NCI-H69 (cell line): ENCODE data around the gene MLXIP.

Experiments
- DNase-seq: peaks from one replicate; lab custom pipeline; 2025; lab: John Stamatoyannopoulos, UW

MLXIP gene

DNA sequence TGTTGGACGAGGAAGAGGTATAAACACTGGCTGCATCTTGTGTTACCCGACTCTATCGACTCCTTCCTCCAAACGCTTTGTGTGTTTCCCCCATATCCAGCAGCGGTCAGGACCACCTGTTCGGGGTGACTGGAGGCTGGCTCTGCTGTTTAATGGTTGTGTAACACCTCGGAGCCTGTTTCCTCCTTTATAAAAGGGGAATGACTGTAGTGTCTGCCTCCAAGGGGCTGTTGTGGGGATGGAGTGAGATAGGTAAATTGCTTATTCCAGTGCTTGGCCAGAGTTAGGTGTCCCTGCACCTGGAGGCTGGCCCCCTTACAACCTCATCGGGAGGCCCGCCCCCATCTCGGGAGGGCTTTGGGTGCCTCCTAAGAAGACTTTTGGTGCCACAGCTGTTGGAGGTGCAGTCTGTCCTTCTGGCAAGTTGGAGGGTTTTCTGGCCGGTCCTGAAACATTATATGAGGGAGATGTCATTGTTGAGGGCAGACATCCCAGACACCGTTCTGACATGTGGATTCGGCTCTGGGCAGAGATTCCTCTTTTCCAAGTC lies 1.1 kb downstream of the MLXIP start:
- peak; percentile 56 for DNase-seq

DNA sequence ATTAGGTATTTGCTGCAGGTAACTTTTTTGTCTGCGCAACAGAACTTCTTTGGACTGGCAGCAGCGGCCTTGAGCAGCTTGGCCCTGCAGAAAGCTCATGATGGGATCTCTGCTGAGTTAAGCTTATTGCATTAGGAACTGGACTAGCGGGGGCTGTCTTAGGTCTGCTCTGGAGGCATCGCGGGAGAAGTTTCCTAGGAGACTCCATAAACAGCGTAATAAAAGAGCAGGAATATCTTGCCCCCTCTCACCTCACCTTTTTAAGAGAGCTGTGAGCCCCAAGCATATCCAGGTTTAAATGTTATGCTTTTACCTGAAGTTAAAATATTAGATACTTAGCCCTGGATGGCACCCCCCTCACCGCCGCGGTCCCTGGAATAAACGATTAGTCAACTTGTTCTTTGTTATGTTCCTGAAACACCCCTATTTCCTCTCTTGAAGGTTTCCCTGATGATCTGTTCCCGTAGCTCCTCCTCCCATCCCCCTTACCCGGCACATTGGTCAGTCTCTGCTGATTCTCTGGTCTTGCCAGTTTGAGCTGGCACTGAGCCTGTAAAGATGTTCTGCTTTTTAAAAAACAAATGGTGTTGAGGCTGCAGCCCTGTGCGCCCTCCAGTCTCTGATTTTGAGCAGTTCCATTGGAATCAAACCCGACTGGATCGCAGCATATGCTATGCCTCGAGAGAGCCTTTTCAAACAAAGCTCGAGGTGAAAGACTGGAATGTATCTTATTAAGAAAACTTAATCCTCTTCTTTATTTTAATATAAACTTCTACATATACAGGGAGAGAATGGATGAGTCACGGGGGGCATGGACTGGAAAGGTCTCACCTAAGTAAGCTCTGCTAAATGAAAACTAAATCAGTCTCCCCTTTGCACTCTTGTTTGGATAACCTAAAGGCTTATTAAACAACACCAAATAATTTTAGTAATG lies 1.9 kb downstream of the MLXIP start:
- DNase-seq, result peak; percentile 84

DNA sequence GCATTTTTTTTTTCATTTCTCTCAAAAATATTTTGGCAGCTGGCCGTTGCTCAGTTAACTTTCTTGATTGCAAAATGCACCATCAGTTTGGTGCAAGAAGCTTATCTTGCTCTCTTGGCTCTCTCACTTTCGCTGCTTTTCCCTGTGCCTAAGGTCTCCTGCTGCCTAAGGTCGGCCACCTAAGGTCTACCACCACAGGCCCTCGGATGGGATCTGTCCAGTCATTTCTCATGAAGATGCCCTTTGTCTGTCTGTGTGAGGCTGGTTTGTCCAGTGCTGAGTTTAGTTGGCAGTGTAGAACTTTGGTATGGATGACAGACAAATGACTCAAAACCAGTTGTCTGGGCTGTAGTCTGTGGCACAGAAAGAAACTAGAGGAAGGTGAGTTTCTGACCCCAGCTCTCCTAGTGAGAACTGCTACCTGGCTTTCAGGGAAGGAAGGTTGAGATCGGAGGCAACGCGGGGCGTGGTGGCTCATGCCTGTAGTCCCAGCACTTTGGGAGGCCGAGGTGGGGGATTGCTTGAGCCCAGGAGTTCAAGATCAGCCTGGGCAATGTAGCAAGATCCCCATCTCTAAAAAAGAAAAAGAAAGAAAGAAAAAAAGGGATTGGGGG lies 2.6 kb downstream of the MLXIP start:
- DNase-seq, result no peak

DNA sequence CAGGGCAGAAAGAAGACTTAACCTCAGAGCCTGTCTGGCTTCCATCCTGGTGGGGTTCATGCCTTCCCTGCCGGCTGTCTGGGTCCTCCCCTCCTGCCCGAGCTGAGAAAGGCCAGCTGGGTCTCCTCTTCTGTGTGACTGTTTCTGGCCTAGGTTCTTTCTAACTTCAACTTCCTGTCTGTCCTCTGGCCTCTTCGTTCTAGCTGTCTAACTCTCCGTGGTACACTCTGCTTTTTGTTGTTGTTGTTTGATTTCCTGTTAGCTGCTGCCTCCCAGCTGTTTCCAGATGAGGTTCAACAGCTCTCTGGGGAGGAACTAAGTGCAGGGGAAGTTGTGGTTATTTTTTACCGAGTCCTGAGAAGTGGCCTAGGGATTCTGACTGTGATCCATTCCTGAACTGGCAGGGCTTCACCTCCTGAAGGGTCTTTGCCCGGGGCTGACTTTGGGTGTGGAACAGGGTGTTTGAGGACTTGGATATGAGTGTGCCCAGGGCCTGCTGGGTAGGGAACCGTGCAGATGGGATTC lies 3.2 kb downstream of the MLXIP start:
- DNase-seq, result peak; percentile 44

DNA sequence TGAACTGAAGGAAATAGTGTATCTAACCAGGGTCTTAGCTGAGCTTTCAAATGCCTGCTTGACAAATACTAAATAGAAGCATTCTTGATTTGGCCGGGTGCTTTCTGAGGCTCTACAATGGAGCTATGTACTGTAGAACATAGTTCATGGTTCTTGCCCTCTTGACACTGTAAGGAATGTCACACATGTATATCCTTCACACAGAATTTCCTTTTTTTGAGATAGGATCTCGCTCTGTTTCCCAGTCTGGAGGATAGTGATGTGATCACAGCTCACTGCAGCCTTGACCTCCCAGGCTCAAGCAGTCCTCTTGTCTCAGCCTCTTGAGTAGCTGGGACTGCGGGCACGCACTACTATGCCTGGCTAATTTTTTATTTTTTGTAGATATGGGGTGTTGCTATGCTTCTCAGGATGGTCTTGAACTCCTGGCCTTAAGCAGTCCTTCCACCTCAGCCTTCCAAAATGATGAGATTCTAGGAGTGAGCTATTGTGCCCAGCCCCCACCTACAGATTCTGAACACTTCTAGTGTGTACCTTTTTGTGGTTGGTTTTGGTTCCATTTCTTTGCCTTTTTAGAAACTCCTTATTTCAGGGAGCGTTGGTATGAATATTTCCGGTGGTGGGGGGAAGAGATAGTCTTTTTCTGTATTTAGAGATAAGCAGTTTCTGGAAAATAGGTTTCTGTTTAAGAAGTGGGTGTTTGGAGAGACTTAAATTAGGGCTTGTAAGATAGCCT lies 4.2 kb downstream of the MLXIP start:
- no peak for DNase-seq

DNA sequence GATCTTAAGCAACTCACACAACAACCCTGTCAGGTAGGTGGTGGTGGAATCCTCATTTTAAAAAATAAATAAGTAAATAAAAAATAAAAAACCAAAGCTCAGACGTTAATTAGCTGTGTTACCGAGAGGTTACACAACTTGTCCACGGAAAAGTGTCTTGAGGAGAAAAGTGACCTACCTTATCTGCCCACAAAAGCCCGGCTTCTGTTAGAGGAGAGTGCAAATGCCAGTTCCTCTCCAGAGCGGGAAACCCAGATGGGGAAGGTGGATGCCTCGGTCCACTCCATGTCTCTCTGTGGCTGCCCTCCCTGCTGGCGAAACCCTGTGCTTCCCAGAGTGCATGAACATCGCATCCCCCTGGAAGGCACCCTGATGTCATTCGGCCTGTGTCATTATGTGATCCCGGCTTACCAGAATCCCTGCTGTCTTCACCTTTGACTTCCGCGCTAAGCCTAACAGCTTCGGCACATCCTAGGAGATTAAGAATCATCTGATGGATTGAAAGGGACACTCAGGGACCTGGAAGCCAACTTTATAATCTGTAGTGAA lies 6.4 kb downstream of the MLXIP start:
- no peak for DNase-seq

DNA sequence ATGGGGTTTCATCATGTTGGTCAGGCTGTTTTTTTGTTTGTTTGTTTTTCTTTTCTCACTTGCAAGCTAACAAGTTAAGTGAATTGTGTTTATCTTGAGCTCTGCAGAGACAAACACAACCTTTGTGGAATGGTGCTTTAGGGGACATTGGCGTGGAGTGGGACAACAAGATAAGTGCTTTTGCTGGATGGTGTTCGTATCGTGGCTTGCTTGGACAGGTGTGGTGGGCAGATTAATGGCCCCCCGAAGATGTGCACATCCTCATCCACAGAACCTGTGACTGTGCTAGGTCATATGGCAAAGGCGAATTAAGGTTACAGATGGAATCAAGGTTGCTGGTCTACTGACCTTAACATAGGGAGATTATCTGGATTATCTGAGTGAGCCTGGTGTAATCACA lies 7.0 kb downstream of the MLXIP start:
- no peak for DNase-seq

DNA sequence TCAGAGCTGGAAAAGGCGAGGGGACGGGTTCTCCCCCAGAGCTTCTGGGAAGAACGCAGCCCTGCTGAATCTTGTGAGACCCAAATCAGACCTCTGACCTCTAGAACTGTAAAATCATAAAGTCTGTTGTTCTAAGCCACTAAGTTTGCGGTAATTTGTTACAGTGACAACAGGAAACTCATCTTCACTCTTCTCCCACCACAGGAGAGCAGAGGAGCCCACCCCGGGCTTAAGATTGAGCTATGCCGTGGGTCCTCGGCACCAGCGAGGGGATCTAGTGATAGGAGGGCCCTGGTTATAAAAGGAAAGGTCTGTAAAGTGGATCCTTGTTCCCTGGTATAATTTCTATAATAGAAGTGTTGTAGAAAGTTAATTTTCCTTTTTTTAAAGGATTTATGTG lies 7.6 kb downstream of the MLXIP start:
- DNase-seq, result no peak

DNA sequence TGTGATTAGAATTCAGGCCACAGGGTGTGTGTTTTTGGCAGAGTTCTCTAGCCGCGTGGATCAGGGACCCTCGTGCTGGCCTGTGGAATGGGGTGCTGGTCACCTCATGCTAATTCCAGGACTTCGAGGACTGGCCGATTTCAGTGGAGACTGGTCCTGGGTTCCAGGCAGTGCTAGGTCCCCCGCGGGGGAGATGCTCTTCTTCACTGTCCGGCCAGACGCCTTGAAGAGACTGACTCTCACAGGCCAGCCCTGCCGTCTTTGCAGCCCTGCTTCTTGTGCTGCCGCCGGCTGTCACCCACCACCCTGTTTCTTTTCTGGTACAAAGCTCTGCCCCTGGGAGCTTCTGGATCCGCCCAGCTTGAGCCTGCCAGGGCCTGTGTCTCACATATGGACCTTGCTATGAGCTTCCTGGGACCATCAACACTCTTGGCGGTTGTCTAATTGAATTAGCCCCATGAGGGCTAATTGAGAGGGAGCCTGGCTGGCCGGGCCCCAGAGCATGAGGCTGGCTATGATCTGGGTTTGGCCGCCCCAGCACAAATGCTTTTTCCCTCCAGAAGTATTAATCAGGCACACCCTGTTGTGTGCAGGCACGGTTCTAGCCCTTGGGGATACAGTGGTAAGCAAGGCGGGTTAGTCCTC lies 8.2 kb downstream of the MLXIP start:
- DNase-seq, result no peak

DNA sequence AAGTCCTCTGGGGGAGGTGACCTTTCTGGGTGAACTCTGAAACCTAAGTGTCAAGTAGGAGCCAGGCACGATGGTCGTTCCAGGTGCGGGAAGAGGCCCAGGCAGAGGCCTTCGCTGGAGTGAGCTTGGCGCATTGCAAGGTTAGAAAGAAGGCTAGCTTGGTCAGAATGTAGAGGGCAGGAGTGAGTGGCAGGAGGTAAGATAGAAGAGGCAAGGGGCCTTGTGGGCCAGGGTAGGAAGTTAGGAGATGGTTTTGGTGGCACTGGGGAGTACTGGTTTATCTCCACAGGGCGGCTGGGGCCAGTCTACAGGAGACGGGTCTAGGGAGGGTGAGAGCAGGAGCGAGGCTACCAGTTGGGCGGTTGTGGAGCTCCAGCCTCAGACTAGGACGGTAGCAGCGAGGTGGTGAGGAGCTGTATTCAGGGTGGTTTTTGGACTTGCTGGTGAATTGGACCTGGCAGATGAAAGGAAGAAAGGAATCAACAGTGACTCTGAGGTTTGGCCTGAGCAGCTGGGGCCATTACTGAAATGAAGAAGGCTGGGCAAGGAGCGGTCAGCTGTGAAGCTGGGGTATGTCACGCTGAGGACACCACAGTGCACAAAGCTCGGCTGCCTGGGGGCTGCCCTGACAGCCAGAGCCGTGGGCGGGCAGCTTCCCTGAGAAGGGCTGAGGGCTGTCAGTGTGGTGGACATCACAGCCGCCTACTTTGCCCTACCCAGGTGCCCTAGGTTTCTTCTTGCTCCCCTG lies 9.0 kb downstream of the MLXIP start:
- no peak for DNase-seq

DNA sequence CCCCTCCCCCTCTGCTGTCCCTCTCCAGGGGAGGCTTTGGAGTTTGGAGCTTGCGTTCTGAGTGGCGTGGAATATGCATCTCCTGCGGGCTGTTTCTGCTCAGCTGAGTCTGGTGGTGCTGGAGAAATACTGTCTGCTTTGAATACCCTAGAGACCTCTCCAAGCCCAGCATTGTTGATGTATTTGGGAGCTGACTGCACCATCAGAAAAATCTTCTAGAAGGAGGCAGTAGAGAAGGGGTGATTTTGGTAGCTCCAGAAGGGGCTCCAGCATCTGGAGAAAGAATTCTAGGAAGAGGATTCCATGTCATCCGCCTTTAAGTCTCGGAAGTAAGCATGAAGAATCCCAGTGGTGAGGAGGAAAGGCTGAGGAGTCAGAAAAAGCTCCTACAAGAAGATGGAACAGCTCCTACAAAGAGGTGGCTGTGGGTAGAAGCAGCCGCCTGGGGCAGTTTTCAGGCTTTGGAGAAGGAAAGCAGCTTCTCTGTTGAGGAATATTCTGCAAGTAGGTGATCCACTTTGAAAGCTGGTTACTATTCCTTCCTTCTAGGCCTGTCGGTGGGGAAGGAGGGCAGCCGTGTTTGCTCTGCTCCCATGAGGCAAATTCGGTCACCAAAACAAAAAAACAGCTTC lies 9.7 kb downstream of the MLXIP start:
- DNase-seq, result no peak

DNA sequence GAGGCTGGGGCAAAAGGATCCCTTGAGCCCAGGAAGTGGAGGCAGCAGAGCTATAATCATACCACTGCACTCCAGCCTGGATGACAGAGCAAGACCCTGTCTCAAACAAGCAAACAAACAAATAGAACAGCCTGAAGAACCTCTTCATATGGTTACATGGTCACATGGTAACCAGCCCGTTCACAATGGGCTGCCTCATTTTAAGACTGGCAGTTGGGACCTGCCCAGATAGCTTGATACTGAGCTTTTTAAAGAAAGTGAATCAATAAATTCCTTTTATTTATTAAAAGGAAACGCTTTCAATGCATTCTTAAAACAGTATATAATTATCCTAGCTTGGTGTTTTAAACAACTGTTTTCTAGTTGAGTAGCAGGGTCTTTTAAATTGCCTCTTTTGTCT lies 10.5 kb downstream of the MLXIP start:
- DNase-seq, result no peak

DNA sequence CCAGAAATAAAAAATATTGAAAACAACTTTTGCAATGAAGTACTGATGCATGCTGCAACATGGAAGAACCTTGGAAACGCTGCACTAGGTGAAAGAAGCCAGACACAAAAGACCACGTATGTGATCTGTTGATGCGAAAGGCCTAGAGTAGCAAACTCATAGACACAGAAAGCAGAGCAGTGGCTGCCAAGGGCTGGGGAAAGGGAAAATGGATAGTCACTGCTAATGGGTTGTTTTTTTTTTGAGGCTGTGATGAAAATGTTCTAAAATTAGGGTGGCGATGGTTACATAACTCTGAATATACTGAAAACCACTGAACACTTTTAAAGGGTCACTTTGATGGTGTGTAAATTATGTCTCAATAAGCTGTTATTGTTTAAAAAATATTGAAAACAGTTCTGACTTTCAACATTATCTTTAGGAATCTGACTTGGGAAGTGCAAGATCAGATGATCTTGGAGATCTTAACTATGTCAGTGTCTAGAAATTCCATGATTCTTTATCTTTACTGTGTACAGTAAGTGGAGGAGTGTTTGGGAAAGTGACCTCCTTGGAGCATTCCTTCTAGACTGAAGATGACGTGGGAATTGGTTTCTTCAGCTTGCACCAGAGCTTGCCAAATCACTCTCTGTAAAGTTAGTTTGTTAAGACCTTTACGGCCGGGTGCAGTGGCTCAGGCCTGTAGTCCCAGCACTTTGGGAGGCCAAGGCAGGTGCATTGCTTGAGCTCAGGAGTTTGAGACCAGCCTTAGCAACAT lies 12.4 kb downstream of the MLXIP start:
- no peak for DNase-seq

DNA sequence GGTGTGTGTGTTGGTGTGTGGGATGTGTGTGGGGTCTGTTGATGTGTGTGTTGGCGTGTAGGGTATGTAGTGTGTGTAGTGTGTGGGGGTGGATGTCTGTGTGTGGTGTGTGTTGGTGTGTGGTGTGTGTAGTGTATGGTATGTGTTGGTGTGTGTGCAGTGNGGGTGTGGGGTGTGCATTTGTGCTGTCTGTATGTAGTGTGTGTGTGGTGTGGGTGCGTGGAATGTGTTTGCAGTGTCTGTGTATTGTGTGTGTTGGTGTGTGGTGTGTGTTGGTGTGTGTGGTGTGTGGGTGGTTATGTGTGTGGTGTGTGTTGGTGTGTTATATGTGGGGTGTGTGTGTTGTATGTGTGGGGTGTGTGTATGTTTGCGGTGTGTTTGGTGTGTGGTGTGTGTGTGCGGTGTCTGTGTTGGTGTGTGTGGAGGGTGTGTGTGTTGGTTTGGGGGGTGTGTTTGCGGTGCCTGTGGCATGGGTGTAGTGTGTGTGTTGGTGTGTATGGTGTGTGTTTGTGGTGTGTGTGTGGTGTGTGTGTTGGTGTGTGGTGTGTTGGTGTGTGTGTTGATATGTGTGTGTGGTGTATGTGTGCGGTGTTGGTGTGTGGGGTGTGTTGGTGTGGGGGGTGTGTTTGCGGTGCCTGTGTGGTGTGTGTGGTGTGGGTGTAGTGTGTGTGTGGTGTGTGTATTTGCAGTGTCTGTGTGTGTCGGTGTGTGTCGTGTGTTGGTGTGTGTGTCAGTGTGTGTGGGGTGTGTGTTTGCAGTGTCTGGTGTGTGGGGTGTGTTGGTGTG lies 14.7 kb downstream of the MLXIP start:
- DNase-seq, result no peak

DNA sequence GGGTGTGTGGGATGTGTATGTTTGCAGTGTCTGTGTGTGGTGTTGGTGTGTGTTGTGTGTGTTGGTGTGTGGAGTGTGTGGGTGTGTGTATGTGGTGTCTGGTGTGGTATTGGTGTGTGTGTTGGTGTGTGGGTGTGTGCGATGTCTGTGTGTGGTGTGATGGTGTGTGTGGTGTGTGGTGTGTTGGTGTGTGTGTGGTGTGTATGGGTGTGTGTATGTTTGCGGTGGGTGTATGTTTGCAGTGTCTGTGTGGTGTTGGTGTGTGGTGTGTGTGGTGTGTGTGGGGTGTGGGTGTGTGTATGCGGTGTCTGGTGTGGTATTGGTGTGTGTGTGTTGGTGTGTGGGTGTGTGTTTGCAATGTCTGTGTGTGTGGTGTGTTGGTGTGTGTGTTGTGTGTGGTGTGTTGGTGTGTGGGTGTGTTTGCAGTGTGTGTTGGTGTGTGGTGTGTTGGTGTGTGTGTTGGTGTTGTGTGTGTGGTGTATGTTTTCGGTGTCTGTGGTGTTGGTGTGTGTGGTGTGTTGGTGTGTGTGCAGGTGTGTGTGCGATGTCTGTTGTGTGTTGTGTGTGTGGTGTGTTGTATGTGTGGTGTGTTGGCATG lies 15.7 kb downstream of the MLXIP start:
- DNase-seq, result no peak

DNA sequence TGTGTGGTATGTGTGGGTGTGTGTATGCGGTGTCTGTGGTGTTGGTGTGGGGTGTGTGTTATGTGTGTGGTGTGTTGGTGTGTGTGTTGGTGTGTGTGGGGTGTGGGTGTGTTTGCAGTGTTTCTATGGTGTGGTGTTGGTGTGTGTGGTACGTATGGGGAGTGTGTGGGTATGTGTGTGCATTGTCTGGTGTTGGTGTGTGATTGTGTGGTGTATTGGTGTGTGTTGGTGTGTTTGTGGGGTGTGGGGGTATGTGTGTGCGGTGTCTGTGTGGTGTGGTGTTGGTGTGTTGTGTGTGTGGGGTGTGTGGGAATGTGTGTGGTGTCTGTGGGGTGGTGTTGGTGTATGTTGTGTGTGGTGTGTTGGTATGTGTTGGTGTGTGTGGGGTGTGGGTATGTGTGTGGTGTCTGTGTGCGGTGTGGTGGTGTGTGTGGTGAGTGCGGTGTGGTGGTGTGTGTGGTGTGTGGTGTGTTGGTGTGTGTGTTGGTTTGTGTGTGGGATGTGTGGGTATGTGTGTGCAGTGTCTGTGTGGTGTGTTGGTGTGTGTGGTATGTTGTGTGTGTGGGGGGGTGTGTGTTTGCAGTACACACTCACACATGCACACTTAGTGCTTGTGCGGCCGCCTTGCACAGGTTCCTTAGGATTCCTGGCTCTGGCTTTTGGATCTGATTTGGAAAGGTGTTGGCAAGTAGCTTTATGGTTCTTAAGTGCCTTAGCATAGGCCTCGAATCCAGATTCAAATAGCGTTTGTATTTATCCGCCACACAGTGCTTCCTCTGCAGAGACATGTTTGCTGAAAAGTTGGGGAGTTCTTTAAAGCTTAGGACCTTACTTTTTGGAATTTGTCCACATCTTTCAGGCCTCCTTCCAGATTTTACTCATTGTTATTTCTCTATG lies 16.4 kb downstream of the MLXIP start:
- peak; percentile 55 for DNase-seq

DNA sequence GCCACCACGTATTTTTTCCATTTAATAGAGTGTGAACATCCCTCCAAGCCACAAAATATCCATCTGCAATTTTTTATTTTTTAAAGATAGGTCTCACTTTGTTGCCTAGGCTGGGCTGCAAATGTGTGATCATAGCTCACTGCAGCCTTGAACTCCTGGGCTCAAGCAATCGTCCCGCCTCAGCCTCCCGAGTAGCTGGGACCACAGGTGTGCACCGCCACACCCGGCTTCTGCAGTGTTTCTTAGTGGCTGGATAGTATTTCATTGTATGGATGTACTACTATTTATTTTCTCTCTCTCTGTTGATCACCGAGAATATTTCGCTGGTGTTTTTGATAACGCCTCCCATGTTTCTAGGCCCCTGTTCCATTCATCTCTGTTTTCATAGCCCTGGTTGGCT lies 17.5 kb downstream of the MLXIP start:
- no peak for DNase-seq
